T-helper 22 cell (primary cell): ENCODE measurements around the gene DNAH17.
A peak's percentile ranks its signal among the peaks of the same experiment; 100 is the strongest.

Experiments
- DNase-seq: peaks from one replicate; pipeline ENCODE4 v3.0.0-alpha.2; 2020; ENCODE audit warnings: low read depth

The DNAH17 gene

DNA sequence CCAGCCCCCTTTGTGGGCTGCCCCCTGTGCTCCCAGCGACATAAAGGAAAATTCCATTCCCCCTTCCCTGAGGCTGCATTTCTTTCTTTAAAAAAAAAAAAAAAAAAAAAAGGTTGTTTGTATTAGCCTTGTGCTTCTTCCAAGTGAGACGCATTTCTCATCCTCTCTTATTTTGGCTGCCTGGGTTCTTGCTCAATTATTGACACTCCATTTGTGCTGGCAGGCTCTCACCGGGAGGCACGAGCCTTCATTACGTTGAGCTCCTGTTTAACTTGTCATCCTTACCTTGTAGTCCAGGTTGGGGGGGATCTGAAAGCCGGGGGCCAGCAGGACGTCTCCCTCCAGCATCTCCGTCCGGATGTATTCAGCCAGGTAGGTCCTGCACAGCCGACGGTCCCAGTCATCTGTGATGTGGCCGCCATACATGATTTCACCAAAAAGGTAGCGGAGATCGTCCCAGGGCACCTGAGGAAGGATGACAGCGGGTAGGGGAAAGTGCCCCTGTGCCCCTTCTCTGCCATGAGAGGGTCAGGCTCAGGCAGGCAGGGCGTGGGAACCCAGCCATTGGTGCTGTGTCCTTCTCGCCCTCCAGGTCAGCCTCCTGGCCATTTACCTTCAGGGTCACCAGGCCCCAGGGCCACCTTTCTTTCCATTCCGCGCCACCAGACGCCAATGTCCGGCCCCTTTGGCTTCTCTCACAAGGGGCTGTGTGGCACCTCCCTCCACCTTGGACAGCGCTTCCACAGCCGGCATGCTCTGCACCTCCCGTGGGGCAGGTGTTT is 148.2 kb downstream of the DNAH17 start:
- no peak for DNase-seq

DNA sequence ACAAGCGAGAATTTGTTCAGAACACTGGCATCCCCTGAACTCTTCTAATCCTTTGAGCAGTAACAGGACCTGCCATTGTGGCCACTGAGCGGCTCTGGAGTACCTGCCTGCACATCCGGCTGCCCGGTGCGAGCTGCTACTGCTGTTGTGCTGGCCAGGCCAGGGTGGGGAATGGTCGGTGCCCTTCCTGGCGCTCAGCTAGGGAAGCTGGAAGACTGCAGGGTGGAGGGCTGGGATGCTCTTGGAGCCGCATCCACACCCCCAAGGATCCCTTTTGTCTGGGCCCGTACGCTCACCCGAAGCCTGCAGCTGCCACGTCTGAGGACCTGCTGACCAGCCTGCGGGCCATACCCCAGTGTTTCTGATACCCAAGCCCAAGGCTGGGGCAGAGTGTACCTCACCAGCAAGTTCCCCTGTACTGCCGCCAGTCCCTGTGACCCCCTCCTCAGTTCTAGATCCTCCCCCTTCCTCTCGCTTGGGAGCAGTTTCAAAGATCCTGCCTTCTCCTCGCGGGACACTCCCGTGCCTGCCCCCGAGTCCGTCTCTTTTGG is 149.1 kb downstream of the DNAH17 start:
- no peak for DNase-seq

- DNase-seq, result no peak
Measured at GRCh38 chr17:78427140-78427539, 150.1 kb downstream of the DNAH17 start.

GRCh38 chr17:78426293-78426879 is 150.8 kb downstream of the DNAH17 start:
- DNase-seq, result no peak

DNA sequence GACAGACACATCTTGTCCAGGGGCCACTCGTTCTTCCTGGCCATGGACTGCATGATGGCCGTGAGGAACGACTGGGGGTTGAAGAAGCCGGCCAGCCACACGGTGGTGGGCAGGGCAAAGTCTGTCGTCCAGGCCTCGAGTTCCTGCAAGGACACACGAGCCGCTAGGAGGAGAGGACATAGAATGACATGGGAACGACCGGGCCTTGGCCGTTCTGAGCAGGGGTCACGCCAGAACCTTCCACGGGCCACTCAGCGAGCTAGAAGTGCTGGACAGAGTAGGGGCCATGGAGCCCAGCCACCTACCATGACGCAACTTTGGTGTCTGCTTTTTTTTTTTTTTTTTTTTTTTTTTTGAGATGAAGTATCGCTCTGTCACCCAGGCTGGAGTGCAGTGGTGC is 151.8 kb downstream of the DNAH17 start:
- DNase-seq, result no peak

DNA sequence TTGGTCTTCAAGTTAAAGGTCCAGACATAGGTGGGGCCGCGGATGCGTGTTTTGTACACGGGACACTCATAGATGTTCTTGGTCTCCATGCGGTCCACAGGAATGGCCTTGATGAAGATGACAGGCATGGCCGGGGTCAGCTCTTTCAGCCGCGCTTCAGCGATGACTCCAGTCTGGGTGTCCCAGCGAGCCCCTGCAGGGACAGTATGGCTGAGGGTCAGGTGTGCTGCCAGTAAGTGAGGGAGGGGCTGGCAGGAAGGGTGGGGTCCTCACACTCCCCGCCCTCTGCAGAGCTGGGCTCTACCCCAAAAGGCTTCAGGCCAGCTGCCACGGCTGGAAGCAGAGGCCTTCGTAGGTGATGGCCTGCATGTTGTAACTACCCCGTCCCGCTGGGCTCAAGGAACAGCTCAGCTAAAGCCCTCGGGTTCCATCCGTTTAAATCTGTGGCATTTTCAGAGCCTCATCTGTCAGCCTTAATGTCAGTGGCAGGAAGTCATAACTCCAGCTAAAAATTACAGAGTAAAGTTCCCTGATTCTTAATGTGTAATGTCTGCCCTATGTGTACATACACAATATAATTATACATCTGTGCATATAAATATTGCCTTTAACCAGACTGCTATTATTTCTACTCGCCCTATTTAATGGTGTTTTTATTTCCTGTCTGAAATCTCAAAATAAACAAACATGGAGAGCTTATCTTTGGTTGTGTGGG is 153.1 kb downstream of the DNAH17 start:
- DNase-seq, result no peak

- no peak for DNase-seq
Measured at GRCh38 chr17:78422872-78423588, 154.2 kb downstream of the DNAH17 start.

GRCh38 chr17:78422267-78422605 is 155.0 kb downstream of the DNAH17 start:
- no peak for DNase-seq

GRCh38 chr17:78421534-78422266 is 155.5 kb downstream of the DNAH17 start:
- DNase-seq, result peak; percentile 46

DNA sequence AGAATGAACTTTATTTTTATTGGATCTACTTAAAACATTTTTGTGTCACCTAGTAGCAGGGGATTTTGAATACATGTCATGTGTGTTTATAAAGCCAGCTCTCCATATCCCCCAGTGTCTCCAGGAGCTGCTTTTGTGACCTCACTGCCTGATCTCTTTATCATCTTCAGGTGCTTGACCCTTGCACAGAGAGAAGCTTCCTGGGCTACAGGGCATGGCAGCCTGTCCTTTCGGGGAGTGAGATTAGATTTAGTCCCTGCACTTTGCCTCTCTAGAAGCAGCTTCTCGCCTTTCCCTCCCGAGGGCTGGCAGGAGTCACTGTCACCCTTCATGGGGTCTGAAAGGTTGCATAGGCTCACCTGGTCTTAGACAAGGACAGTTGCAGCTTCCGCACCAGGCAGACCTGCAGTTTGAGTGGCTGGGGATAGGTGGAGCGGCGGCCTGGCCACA is 156.1 kb downstream of the DNAH17 start:
- no peak for DNase-seq

DNA sequence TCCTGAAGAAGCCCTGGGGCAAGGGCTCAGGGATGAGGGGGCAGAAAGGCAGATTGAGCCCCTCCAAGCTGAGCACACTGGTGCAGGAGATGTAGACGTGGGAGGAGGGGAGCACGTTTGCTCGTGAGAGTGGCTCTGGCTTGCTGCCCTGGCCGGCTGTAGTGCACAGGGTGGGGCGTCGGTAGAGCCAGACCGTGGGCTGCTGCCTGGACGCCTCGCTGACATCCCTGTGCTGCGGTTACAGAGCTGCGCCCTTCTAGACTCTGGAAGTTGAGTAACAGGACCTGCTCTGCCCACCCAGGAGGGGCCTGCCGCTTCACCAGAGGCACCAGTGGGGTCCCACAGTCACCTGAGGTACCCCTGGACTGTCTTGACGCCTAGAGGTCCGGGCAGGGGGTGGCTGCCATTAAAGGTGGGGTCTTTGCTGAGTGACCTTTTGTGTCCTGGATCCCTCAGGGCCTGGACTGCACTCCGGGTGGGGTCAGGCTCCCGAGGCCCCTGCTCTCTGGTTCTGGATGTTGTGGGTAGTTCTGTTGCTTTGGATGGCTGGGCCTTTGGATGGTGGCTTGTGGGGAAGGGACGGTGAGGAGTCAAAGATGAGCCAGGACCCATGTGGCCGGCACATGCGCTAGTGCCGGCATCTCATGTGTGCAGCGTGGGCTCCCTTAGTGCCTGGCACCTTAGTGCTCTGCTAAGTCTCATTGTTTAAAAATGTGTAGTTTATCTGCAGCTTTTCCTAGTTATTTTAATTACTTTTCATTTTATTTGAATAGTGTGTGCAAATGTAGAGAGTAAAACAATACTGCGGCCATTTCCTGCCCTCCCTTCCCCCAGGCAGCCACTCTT is 157.0 kb downstream of the DNAH17 start:
- DNase-seq, result no peak

DNA sequence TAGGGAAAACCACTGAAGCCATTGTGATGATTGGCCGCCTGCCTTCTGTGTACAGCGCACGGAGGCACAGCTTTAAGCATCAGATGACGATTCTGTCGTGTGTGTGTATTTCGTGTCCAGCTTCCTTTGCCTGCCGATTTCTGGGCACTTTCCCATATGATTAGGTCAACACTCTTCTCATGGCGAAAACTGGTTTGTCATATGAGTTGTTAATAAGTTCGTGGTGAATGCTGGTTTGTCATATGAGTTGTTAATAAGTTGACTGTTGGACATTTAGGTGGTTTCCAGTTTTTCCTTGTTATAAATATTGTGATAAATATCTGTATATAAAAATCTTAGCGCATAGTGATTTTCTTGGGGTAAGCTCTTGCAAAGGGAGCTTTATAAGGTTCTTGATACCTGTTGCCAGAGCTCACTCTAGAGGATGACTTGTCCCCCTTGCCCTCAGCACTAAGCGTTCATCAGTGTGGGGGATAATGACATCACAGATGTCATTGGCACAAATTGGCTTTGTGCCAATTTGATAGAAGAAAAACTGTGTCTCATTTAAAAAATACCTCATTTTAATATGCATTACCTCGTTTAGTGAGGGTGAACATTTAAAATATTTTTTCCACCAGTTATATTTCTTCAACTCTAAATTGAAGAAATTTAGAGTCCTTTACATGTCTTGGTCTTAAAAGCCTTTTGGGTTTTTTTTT is 158.7 kb downstream of the DNAH17 start:
- no peak for DNase-seq

DNA sequence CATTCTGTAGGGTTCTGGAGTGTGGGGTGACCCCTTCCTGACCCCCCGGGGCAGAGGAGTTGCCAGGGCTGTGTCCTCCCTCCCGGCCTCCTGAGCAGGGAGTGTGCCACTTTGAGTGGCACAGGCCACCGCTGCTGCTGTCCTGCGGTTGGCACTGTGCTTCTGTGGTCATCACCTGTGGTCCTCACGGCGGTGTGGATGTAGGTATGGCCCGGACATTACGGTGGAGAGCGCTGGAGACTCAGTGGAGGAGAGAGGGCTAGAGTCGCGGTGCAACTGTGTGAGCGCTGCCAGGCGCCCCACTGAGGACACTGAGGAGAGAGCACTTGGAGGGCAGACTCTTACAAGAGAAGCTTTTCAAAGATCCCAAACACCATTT is 159.7 kb downstream of the DNAH17 start:
- no peak for DNase-seq

- no peak for DNase-seq
Measured at GRCh38 chr17:78416791-78417530, 160.2 kb downstream of the DNAH17 start.

- DNase-seq, result no peak
Measured at GRCh38 chr17:78415821-78416711, 161.1 kb downstream of the DNAH17 start.

DNA sequence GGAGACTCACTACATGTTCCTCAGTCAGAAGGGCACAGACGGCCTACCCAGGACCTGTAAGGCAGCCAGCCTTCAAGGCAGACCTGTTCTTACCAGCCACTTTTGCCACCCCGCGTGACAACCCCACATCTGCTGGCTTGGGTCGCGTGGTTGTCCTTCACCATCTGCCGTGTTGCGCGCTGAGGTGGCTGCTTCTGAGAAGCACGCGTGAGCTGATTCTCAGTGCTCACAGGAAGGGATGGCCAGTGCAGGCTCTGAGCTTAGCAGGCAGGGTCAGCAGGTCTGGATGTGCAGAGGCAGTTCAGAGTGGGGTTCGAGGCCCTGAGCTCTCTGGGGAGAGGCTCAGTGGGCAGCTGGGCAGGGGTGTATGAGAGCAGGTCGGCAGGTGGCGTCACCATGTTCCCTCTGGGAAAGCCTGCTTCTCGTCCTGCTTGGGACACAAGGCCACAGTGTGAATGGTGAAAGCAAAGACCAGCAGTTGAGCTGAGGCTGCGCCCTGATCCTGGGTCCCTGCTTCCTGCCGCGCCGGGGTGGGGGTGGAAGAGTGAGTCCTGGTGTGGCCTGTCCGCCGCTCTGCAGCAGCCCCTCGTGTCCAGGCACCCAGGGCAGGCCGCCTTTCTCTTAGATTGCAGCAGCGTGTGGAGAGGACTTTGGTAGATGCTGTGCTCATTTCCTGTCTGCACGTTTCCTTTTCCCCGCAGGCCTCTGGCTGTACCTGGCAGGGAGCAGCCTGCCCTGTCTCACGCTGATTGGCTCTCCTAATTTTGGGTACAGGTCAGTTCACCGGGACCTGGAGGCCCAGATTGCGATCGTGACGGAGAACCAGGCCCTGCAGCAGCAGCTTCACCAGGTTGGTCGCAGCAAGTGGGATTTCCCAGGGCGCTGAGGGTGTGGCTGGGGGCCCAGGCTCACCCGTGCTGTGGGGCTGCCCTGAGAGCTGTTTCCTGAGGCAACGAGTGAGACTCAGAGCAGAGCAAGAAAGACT is 162.7 kb downstream of the DNAH17 start:
- peak; percentile 29 for DNase-seq

DNA sequence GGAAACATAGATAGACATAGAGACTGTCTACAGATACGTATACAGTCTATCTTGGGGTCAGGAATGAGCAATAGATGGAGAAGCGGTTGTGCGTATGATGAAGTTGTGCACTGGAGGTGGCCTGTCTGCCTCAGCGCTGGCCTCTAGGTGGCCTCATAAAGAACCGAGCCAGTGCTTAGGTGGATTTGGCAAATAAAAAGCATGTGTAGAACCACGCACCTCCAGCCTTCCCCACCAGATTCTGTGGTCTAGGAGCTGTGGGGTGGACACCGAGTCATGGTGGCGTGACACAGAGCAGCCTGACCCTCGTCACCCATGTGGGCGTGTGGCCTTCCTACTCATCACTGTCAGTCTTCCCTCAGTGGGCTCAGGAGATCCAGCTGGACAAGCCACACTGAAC is 164.8 kb downstream of the DNAH17 start:
- no peak for DNase-seq
